SK-N-SH (cell line): ENCODE data around the gene TSEN2. TPM values are rescaled to one million over a fixed set of nuclear protein-coding genes. Genes with fewer than 3 reads are reported as not detected.

Source experiments
- CTCF ChIA-PET: fragments of 300-600, 350-600 bp; formaldehyde crosslinking; extraction: SDS; loops from one replicate; lab custom pipeline; 2021; lab: Yijun Ruan, JAX
- POLR2A ChIA-PET: fragments of 350-600 bp; sonication (Branson Sonifier 250); formaldehyde crosslinking; extraction: SDS; loops from one replicate; lab custom pipeline; 2020; ENCODE audit warnings: antibody characterized with exemption, inconsistent platforms; lab: Yijun Ruan, JAX
- DNase-seq: peaks from one replicate; pipeline ENCODE4 v3.0.0; 2012
- H2AFZ ChIP-seq: fragments of 200-600 bp; sonication (generic); 2 replicates; pipeline ENCODE4 v1.8.1; 2016; ENCODE audit warnings: antibody characterized with exemption, mild to moderate bottlenecking, low read depth
- H3F3A ChIP-seq: fragments of 200-600 bp; sonication (generic); replicated peaks from 2 replicates; pipeline ENCODE3; 2016; ENCODE audit warnings: antibody characterized with exemption, mild to moderate bottlenecking; ENCODE audit not compliant: insufficient read depth
- H3K27ac ChIP-seq, 2 experiments: fragments of 200-500 bp in 1 of 2; fragments of 200-600 bp in 1 of 2; sonication (Bioruptor generic) in 1 of 2; sonication (generic), shearing (Covaris generic) in 1 of 2; 2 replicates each; pipeline versions ENCODE4 v1.5.1 to v1.6.1; 2014 to 2016; ENCODE audit warnings: low read depth in 2 of 2, inconsistent platforms in 1 of 2, low read length in 1 of 2, mild to moderate bottlenecking in 1 of 2, mixed read lengths in 1 of 2
- H3K27me3 ChIP-seq: fragments of 200-600 bp; sonication (generic), shearing (Covaris generic); 2 replicates; pipeline ENCODE4 v1.6.1; 2016; ENCODE audit warnings: mixed run types; ENCODE audit not compliant: insufficient read depth
- H3K36me3 ChIP-seq, 2 experiments: fragments of 200-500 bp in 1 of 2; fragments of 200-600 bp in 1 of 2; sonication (Bioruptor generic) in 1 of 2; sonication (generic) in 1 of 2; replicated peaks in 1 of 2; 2 replicates each; pipeline versions ENCODE3 to v1.5.1; 2014 to 2016; ENCODE audit warnings: low read length in 1 of 2, mild to moderate bottlenecking in 1 of 2; ENCODE audit not compliant: insufficient read depth in 2 of 2, control insufficient read depth in 1 of 2
- H3K4me1 ChIP-seq, 2 experiments: fragments of 200-500 bp in 1 of 2; fragments of 200-600 bp in 1 of 2; sonication (Bioruptor generic) in 1 of 2; sonication (generic), shearing (Covaris generic) in 1 of 2; 2 replicates each; pipeline versions ENCODE4 v1.5.1 to v1.6.1; 2014 to 2016; ENCODE audit warnings: low read depth in 1 of 2, low read length in 1 of 2, mixed run types in 1 of 2; ENCODE audit not compliant: insufficient read depth in 2 of 2, control insufficient read depth in 1 of 2
- H3K4me2 ChIP-seq: fragments of 200-600 bp; sonication (generic), shearing (Covaris generic); 2 replicates; pipeline ENCODE4 v1.6.1; 2017; ENCODE audit warnings: mixed run types
- H3K4me3 ChIP-seq, 2 experiments: fragments of 200-500 bp in 1 of 2; fragments of 200-600 bp in 1 of 2; sonication (Bioruptor generic) in 1 of 2; sonication (generic), shearing (Covaris generic) in 1 of 2; 2 replicates each; pipeline versions ENCODE4 v1.5.1 to v1.8.1; 2014 to 2016; ENCODE audit warnings: low read depth in 2 of 2, inconsistent platforms in 1 of 2, low read length in 1 of 2, mild to moderate bottlenecking in 1 of 2, mixed read lengths in 1 of 2, moderate library complexity in 1 of 2
- H3K79me2 ChIP-seq: fragments of 200-600 bp; sonication (generic); 2 replicates; pipeline ENCODE4 v1.8.1; 2017; ENCODE audit warnings: mild to moderate bottlenecking; ENCODE audit not compliant: insufficient read depth
- H3K9ac ChIP-seq: fragments of 200-600 bp; sonication (generic); 2 replicates; pipeline ENCODE4 v1.6.1; 2017; ENCODE audit warnings: mixed run types
- H3K9me2 ChIP-seq: fragments of 200-600 bp; sonication (generic); 2 replicates; pipeline ENCODE4 v1.6.1; 2017; ENCODE audit warnings: mixed run types
- H3K9me3 ChIP-seq: fragments of 200-600 bp; sonication (generic); 2 replicates; pipeline ENCODE4 v1.6.1; 2017; ENCODE audit warnings: mixed run types, mild to moderate bottlenecking, moderate library complexity
- H4K20me1 ChIP-seq: fragments of 200-600 bp; sonication (generic); 2 replicates; pipeline ENCODE4 v1.6.1; 2017; ENCODE audit warnings: mild to moderate bottlenecking, mixed run types; ENCODE audit not compliant: insufficient read depth
- CHD2 ChIP-seq: fragments of 150-350 bp; IDR thresholded peaks from 2 replicates; pipeline ENCODE4 v1.6.1; 2018; ENCODE audit warnings: low read length; ENCODE audit not compliant: partially characterized antibody
- ELF1 ChIP-seq: IDR thresholded peaks from 2 replicates; pipeline ENCODE4 v1.4.0; 2012
- EP300 ChIP-seq, 2 experiments: IDR thresholded peaks; 2 replicates each; pipeline versions ENCODE4 v1.4.0 to v1.6.1; 2012; ENCODE audit warnings: borderline replicate concordance in 1 of 2, low read depth in 1 of 2, low read length in 1 of 2
- EZH2phosphoT487 ChIP-seq: fragments of 200-600 bp; sonication (generic); IDR thresholded peaks from 2 replicates; pipeline ENCODE4 v1.6.1; 2017; ENCODE audit warnings: low read depth, mixed run types, mild to moderate bottlenecking, antibody characterized with exemption, moderate library complexity, borderline replicate concordance
- FOXM1 ChIP-seq: IDR thresholded peaks from 2 replicates; pipeline ENCODE4 v1.4.0; 2012; ENCODE audit warnings: low read depth, mild to moderate bottlenecking
- GATA2 ChIP-seq: sonication (generic); formaldehyde crosslinking; IDR thresholded peaks from 2 replicates; pipeline ENCODE4 v1.5.0; 2020; ENCODE audit warnings: mild to moderate bottlenecking, missing genetic modification reagents
- JUND ChIP-seq: IDR thresholded peaks from 2 replicates; pipeline ENCODE4 v1.4.0; 2012
- NRF1 ChIP-seq: IDR thresholded peaks from 2 replicates; pipeline ENCODE4 v1.6.1; 2012; ENCODE audit warnings: low read depth, mild to moderate bottlenecking, low read length
- POLR2AphosphoS5 ChIP-seq: IDR thresholded peaks from 2 replicates; pipeline ENCODE4 v1.6.1; 2012; ENCODE audit warnings: low read depth, low read length
- SMC3 ChIP-seq: IDR thresholded peaks from 2 replicates; pipeline ENCODE4 v1.6.1; 2012; ENCODE audit warnings: low read depth, low read length, improper control_type of control experiment
- TAF1 ChIP-seq: IDR thresholded peaks from 2 replicates; pipeline ENCODE4 v1.6.1; 2012; ENCODE audit warnings: low read depth, mild to moderate bottlenecking, low read length, moderate library complexity, borderline replicate concordance
- TEAD4 ChIP-seq: IDR thresholded peaks from 2 replicates; pipeline ENCODE4 v1.4.0; 2012; ENCODE audit warnings: mild to moderate bottlenecking, borderline replicate concordance; ENCODE audit not compliant: insufficient read depth
- YY1 ChIP-seq: IDR thresholded peaks from 2 replicates; pipeline ENCODE4 v1.4.0; 2012; ENCODE audit warnings: low read depth, mild to moderate bottlenecking
- WGBS: methylation state at CpG from one replicate; pipeline ENCODE4 v1.1.6; 2017; ENCODE audit warnings: low lambda C conversion rate; 5-methylcytosine and 5-hydroxymethylcytosine counted together
- polyA plus RNA-seq, 3 experiments: library from polyadenylated mRNA; depleted of rRNA; stranded (reverse); fragments of >200 nt; gene quantifications; 2 replicates each; pipeline ENCODE4 v1.2.3, GENCODE V29; 2012
- TF ChIP-seq, protein P1 (sequence below): IDR thresholded peaks from 2 replicates; pipeline ENCODE4 v1.6.1; 2012; ENCODE audit warnings: mild to moderate bottlenecking, low read depth, low read length, moderate library complexity

TSEN2 gene
- polyA plus RNA-seq, 1 of the 3 experiments (the other 2 are of a cell fraction): 13.0 TPM

DNA sequence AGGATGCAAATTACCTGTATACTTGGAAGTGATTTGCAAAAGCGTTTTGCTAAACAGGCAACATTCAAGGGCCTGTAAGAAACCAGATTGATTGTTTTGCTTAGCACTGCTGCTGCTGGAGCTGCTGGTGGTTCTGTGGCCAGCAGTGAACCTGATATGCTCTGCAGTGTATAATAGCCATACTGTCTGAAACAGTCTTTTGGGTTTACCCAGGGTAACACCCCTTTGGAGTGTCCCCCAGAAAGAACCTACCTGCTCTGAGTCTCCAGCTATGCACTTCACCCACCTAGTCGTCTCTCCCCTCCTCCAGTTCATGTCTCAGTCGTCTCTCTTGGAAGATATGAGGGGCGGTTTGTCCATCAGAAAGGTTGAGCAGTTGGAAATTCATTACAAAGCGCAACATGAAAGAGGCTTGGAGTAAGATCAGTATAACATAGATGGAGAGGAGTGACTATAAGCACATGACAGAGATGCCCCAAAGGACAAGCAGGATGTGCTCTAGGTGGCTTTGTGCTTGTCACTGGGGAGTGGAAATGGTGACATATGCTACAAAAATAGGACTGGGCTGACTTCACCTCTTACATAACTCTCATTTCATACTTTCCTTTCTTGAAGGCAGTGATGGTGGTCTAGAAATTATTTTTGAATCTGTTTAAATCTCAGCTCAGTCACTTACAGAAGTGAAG lies 76.4 kb downstream of the TSEN2 start:
- ChIA-PET POLR2A (no interaction called here), CTCF (interaction anchor here (1.4 kb wide), 1 partner anchor 426 kb away, joined by 4 read pairs; no protein-coding TSS in a partner anchor)
- DNase-seq: no peak
- no peaks in the 10 kb centered on the region for H3K9me2 ChIP-seq
- no peaks in the 10 kb centered on the region for H3K27me3 ChIP-seq
- peaks cover 86% of the 10 kb centered on the region for H3K79me2 ChIP-seq
- no peak overlapping the region for H3K4me3 ChIP-seq
- no peak overlapping the region for H3K27ac ChIP-seq
- H3F3A ChIP-seq: no peaks in the 10 kb centered on the region
- WGBS: 95% methylated on average over 5 of the region's 5 CpGs
- no peak overlapping the region for H3K4me2 ChIP-seq
- H3K9me3 ChIP-seq: no peaks in the 10 kb centered on the region
- peaks cover 55% of the 10 kb centered on the region for H4K20me1 ChIP-seq
- peaks cover 8 to 16% of the 10 kb centered on the region in 2 experiments; a peak in 3 of 4 replicates for H3K4me1 ChIP-seq
- no peak for TF ChIP-seq NRF1
- TF ChIP-seq, protein P1, sequence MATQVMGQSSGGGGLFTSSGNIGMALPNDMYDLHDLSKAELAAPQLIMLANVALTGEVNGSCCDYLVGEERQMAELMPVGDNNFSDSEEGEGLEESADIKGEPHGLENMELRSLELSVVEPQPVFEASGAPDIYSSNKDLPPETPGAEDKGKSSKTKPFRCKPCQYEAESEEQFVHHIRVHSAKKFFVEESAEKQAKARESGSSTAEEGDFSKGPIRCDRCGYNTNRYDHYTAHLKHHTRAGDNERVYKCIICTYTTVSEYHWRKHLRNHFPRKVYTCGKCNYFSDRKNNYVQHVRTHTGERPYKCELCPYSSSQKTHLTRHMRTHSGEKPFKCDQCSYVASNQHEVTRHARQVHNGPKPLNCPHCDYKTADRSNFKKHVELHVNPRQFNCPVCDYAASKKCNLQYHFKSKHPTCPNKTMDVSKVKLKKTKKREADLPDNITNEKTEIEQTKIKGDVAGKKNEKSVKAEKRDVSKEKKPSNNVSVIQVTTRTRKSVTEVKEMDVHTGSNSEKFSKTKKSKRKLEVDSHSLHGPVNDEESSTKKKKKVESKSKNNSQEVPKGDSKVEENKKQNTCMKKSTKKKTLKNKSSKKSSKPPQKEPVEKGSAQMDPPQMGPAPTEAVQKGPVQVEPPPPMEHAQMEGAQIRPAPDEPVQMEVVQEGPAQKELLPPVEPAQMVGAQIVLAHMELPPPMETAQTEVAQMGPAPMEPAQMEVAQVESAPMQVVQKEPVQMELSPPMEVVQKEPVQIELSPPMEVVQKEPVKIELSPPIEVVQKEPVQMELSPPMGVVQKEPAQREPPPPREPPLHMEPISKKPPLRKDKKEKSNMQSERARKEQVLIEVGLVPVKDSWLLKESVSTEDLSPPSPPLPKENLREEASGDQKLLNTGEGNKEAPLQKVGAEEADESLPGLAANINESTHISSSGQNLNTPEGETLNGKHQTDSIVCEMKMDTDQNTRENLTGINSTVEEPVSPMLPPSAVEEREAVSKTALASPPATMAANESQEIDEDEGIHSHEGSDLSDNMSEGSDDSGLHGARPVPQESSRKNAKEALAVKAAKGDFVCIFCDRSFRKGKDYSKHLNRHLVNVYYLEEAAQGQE: no peak
- H3K36me3 ChIP-seq: peaks cover 0 to 3% of the 10 kb centered on the region in 2 experiments
- no peak overlapping the region for H3K9ac ChIP-seq
- no peak overlapping the region for H2AFZ ChIP-seq

DNA sequence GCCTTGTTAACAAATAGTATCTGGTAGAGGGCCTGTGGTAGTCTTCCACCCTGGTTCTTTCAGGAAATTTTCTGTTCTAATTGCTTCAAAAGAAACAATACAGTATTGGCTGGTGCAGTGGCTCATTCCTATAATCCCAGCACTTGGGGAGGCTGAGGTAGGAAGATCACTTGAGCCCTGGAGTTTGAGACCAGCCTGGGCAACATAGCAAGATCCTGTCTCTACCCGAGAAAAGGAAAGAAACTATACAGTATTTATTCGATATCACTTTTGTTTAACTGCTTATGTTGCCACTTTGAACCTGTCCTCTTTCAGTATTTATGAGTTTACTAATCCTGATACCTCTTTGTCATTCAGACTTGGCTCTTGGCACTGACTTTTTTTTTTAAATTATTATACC lies 77.1 kb downstream of the TSEN2 start:
- no peaks in the 10 kb centered on the region for H3K27me3 ChIP-seq
- no peak overlapping the region for H3K4me2 ChIP-seq
- H3K27ac ChIP-seq: no peak overlapping the region
- ChIA-PET CTCF (interaction anchor here (1.2 kb wide), 1 partner anchor 8 kb away, joined by 5 read pairs; no protein-coding TSS in a partner anchor), POLR2A (no interaction called here)
- H3K9me2 ChIP-seq: no peaks in the 10 kb centered on the region
- H3F3A ChIP-seq: no peaks in the 10 kb centered on the region
- peaks cover 93% of the 10 kb centered on the region for H3K79me2 ChIP-seq
- TF ChIP-seq SMC3: no peak
- no peak for TF ChIP-seq ELF1
- no peak for TF ChIP-seq JUND
- no peak for TF ChIP-seq FOXM1
- H3K9ac ChIP-seq: no peak overlapping the region
- H3K4me3 ChIP-seq: no peak overlapping the region
- no peaks in the 10 kb centered on the region for H3K9me3 ChIP-seq
- DNase-seq: no peak
- peaks cover 8 to 16% of the 10 kb centered on the region in 2 experiments; a peak in 3 of 4 replicates for H3K4me1 ChIP-seq
- peaks cover 0 to 10% of the 10 kb centered on the region in 2 experiments for H3K36me3 ChIP-seq
- H2AFZ ChIP-seq: no peak overlapping the region
- WGBS: 95% methylated on average over 2 of the region's 2 CpGs
- peaks cover 62% of the 10 kb centered on the region for H4K20me1 ChIP-seq

DNA sequence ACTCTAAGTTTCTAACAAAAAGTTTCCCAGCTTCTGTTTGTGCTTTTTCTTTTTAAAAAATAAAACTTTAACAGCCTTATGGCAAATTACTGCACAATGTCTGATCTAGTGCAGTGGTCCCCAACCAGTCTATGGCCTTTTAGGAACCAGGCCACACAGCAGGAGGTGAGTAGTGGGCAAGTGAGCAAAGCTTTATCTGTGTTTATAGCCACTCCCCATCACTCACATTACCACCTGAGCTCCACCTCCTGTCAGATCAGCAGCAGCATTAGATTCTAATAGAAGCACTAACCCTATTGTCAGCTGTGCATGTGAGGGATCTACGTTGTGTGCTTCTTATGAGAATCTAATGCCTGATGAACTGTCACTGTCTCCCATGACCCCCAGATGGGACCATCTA lies 78.2 kb downstream of the TSEN2 start:
- no peak overlapping the region for H2AFZ ChIP-seq
- no peaks in the 10 kb centered on the region for H3F3A ChIP-seq
- H4K20me1 ChIP-seq: peaks cover 69% of the 10 kb centered on the region
- no peak overlapping the region for H3K4me3 ChIP-seq
- H3K27me3 ChIP-seq: no peaks in the 10 kb centered on the region
- peaks cover 8 to 13% of the 10 kb centered on the region in 2 experiments; a peak in 3 of 4 replicates for H3K4me1 ChIP-seq
- H3K79me2 ChIP-seq: peaks cover 99% of the 10 kb centered on the region
- no peaks in the 10 kb centered on the region for H3K9me2 ChIP-seq
- H3K27ac ChIP-seq: no peak overlapping the region
- no peak overlapping the region for H3K4me2 ChIP-seq
- ChIA-PET POLR2A (no interaction called here), CTCF (interaction anchor here (1.0 to 1.2 kb wide), 3 partner anchors 9 to 157 kb away, joined by 3 to 5 read pairs (median 4); no protein-coding TSS in a partner anchor)
- 89% methylated on average over 1 of the region's 1 CpG for WGBS
- peaks cover 0 to 18% of the 10 kb centered on the region in 2 experiments for H3K36me3 ChIP-seq
- no peak overlapping the region for H3K9ac ChIP-seq
- no peak for DNase-seq
- H3K9me3 ChIP-seq: no peaks in the 10 kb centered on the region
- no peak for TF ChIP-seq NRF1
- TF ChIP-seq POLR2AphosphoS5: no peak
- no peak for TF ChIP-seq EZH2phosphoT487
- no peak for TF ChIP-seq GATA2
- no peak for TF ChIP-seq YY1
- TF ChIP-seq EP300 (IDR thresholded peaks at IDR 0.05; ENCODE audit: borderline replicate concordance in 1 of 2, low read depth in 1 of 2, low read length in 1 of 2): no peak
- no peak for TF ChIP-seq TEAD4
- TF ChIP-seq CHD2: no peak
- TF ChIP-seq, protein P1: no peak
- TF ChIP-seq TAF1: no peak
